RWPE1 (cell line): ENCODE measurements around the gene RICTOR.
"Not testable (repeated sequence)": the region's sequence is repeated elsewhere in the genome, so short reads cannot be mapped to it uniquely, and the experiment has no call there.

Experiments used
- CTCF ChIA-PET: fragments of 350-600 bp; sonication (Branson Sonifier 250); formaldehyde crosslinking; extraction: SDS; loops from one replicate; lab custom pipeline; 2021; lab: Yijun Ruan, JAX
- POLR2A ChIA-PET: fragments of 400-600 bp; formaldehyde crosslinking; extraction: SDS; loops from one replicate; lab custom pipeline; 2020; ENCODE audit warnings: antibody characterized with exemption; ENCODE audit not compliant: low non-redundant PET; lab: Yijun Ruan, JAX
- DNase-seq: peaks from one replicate; pipeline ENCODE4 v3.0.0; 2012; ENCODE audit warnings: low spot score
- H3K27ac ChIP-seq: fragments of 450-650 bp; 2 replicates; pipeline ENCODE4 v1.5.1; 2017
- CTCF ChIP-seq: fragments of 450-650 bp; conservative IDR thresholded peaks from 2 replicates; pipeline ENCODE4 v1.5.1; 2017; ENCODE audit warnings: low read depth, mild to moderate bottlenecking

RICTOR gene

GRCh38 chr5:38997591-38997990, 76.6 kb downstream of the RICTOR start:
- H3K27ac ChIP-seq, result no peak overlapping the region
- no peak for DNase-seq
- ChIA-PET POLR2A (no interaction called here), CTCF (no interaction called here)
- TF ChIP-seq CTCF, result no peak

GRCh38 chr5:38996123-38996522, 78.1 kb downstream of the RICTOR start:
- CTCF ChIA-PET, result no interaction called here
- POLR2A ChIA-PET, result no interaction called here
- no peak for DNase-seq
- H3K27ac ChIP-seq, result no peak overlapping the region
- TF ChIP-seq CTCF, result no peak

- ChIA-PET CTCF (interaction anchor here (0.6 to 0.7 kb wide), 6 partner anchors 38 to 491 kb away, joined by 3 to 7 read pairs (median 4); no protein-coding TSS in a partner anchor), POLR2A (no interaction called here)
- peak; percentile 61 for TF ChIP-seq CTCF
- DNase-seq, result peak; percentile 59
- H3K27ac ChIP-seq, result no peak overlapping the region
These were observed 79.8 kb downstream of the RICTOR start for GRCh38 chr5:38994324-38994927.

- CTCF ChIA-PET, DNase-seq, H3K27ac ChIP-seq, POLR2A ChIA-PET: not testable (repeated sequence)
These were observed 84.1 kb downstream of the RICTOR start for GRCh38 chr5:38989974-38990719.

GRCh38 chr5:38985909-38986452, 88.2 kb downstream of the RICTOR start:
- POLR2A ChIA-PET, result no interaction called here
- TF ChIP-seq CTCF, result no peak
- no peak overlapping the region for H3K27ac ChIP-seq
- DNase-seq, result no peak
- CTCF ChIA-PET, result no interaction called here

GRCh38 chr5:38979535-38979934, 94.7 kb downstream of the RICTOR start:
- DNase-seq, result no peak
- ChIA-PET CTCF (no interaction called here), POLR2A (no interaction called here)
- no peak for TF ChIP-seq CTCF
- H3K27ac ChIP-seq, result no peak overlapping the region

GRCh38 chr5:38978036-38978435, 96.2 kb downstream of the RICTOR start:
- TF ChIP-seq CTCF, result no peak
- no peak for DNase-seq
- ChIA-PET POLR2A (no interaction called here), CTCF (interaction anchor here (0.6 kb wide), 2 partner anchors 24 to 93 kb away, joined by 3 read pairs; no protein-coding TSS in a partner anchor)
- H3K27ac ChIP-seq, result no peak overlapping the region
